Uterus (tissue), 4 donors: Measurements from ENCODE around the gene KRT24. TPM values are rescaled to one million over a fixed set of nuclear protein-coding genes. Genes with fewer than 3 reads are reported as not detected.
"Not testable (repeated sequence)": the region's sequence is repeated elsewhere in the genome, so short reads cannot be mapped to it uniquely, and the experiment has no call there.

Source experiments
- DNase-seq, 2 donors: peaks; one replicate each; pipeline ENCODE4 v3.0.0-alpha.2; 2019 to 2020
- H3K27ac ChIP-seq, 2 donors: fragments of 200-600 bp; sonication (generic); 1 replicate in 1 of 2; 2 replicates in 1 of 2; pipeline ENCODE4 v1.5.1; 2016 to 2018
- H3K27me3 ChIP-seq, 2 donors: fragments of 200-600 bp; sonication (generic); one replicate each; pipeline ENCODE4 v1.5.1; 2018 to 2019; ENCODE audit warnings: control low read depth in 1 of 2
- H3K36me3 ChIP-seq, 2 donors: fragments of 200-600 bp; sonication (generic); one replicate each; pipeline ENCODE4 v1.5.1; 2019; ENCODE audit warnings: control low read depth in 1 of 2
- H3K4me1 ChIP-seq, 2 donors: fragments of 200-600 bp; sonication (generic); one replicate each; pipeline ENCODE4 v1.5.1; 2018 to 2019; ENCODE audit warnings: control low read depth in 1 of 2
- H3K4me3 ChIP-seq, 2 donors: fragments of 200-600 bp; sonication (generic); 1 replicate in 1 of 2; 2 replicates in 1 of 2; pipeline ENCODE4 v1.5.1; 2018 to 2019; ENCODE audit warnings: mild to moderate bottlenecking in 1 of 2
- H3K9me3 ChIP-seq, 2 donors: fragments of 200-600 bp; sonication (generic); one replicate each; pipeline ENCODE4 v1.5.1; 2019; ENCODE audit warnings: control low read depth in 1 of 2
- POLR2A ChIP-seq, 2 donors: fragments of 450-650 bp; IDR thresholded peaks; one replicate each; pipeline ENCODE4 v1.6.1; 2016; ENCODE audit warnings: antibody characterized with exemption in 2 of 2, mild to moderate bottlenecking in 1 of 2, moderate library complexity in 1 of 2
- intact Hi-C: fragments of 100-400 bp; cut with DNase I; formaldehyde crosslinking; loops from one replicate; pipeline ENCODE4 v1.15.1; 2023; ENCODE audit warnings: low total_unique reads
- total RNA-seq, 4 donors: library from RNA; depleted of rRNA in 3 of 4; stranded (reverse); fragments of >200 nt in 3 of 4; gene quantifications; one replicate each; pipeline versions ENCODE4 v1.1.0 to v1.2.4, GENCODE V29; 2014 to 2023
- TF ChIP-seq, protein P1 (sequence below), 4 experiments: fragments of 200-600 bp in 2 of 4; fragments of 450-650 bp in 2 of 4; sonication (generic) in 2 of 4; IDR thresholded peaks; one replicate each; pipeline ENCODE4 v1.5.1; 2016 to 2019; ENCODE audit warnings: antibody characterized with exemption in 4 of 4, mild to moderate bottlenecking in 2 of 4, moderate library complexity in 1 of 4
- donor health status: DM: yes; HTN: yes; CAD: no.

The KRT24 gene
- not detected for total RNA-seq

DNA sequence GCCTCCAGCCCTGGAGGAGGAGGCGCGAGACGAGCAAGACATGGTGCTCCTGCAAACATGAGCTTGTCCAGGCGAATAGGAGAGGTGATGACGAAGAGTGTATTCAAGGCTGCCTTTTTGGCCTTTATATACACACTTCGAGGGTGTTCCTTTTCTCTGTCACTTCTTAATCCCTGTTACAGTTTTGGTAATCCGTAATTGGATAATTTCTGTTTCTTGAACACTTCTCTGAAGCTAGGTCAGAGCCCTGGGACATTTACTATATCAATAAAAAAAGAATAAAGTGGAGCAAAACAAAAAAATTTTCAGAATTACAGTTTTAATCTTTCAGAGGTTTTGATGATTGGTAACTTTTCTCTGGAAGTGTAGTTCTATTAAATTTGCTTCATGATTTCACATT lies at the start of gene KRT24:
Gene KRT24 (minus strand): TSS at position 101 of the 400 bp plus-strand sequence. CDS start 59 bp downstream, at position 42.
- Histone ChIP-seq H3K27ac (no peak within 1 kb of the TSS), H3K9me3 (no peaks in the 10 kb centered on the region), H3K27me3 (no peaks in the 10 kb centered on the region), H3K36me3 (no peaks in the 10 kb centered on the region), H3K4me1 (no peaks in the 10 kb centered on the region), H3K4me3 (no peak within 1 kb of the TSS)
- intact Hi-C loops: no loop called here
- no peak for DNase-seq
- TF ChIP-seq POLR2A (IDR thresholded peaks at IDR 0.05): no peak
- TF ChIP-seq, protein P1, sequence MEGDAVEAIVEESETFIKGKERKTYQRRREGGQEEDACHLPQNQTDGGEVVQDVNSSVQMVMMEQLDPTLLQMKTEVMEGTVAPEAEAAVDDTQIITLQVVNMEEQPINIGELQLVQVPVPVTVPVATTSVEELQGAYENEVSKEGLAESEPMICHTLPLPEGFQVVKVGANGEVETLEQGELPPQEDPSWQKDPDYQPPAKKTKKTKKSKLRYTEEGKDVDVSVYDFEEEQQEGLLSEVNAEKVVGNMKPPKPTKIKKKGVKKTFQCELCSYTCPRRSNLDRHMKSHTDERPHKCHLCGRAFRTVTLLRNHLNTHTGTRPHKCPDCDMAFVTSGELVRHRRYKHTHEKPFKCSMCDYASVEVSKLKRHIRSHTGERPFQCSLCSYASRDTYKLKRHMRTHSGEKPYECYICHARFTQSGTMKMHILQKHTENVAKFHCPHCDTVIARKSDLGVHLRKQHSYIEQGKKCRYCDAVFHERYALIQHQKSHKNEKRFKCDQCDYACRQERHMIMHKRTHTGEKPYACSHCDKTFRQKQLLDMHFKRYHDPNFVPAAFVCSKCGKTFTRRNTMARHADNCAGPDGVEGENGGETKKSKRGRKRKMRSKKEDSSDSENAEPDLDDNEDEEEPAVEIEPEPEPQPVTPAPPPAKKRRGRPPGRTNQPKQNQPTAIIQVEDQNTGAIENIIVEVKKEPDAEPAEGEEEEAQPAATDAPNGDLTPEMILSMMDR (IDR thresholded peaks at IDR 0.05): no peak

DNA sequence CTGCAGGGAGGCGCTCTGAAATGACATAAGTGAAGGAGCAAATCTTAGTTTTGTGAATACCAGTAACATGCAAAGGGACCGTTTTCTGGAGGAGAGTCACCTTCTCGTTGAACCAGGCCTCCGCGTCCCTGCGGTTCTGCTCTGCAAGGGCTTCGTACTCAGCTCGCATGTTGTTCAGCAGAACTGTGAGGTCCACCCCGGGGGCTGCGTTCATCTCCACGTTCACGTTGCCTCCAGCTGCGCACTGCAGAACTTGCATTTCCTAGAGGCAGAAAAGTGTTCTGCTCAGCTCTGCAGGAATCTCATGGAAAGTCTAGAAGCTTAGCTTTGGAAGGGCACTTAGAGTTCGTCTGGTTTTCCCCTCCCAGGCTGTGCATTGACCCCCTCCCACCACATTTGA lies 47.5 kb upstream of the KRT24 start:
- H3K27me3 ChIP-seq: no peaks in the 10 kb centered on the region
- TF ChIP-seq POLR2A (IDR thresholded peaks at IDR 0.05): no peak
- TF ChIP-seq, protein P1 (IDR thresholded peaks at IDR 0.05): no peak
- H3K36me3 ChIP-seq: no peaks in the 10 kb centered on the region
- H3K4me1 ChIP-seq: no peaks in the 10 kb centered on the region
- intact Hi-C loops: no loop called here
- no peak overlapping the region for H3K27ac ChIP-seq
- no peak overlapping the region for H3K4me3 ChIP-seq
- H3K9me3 ChIP-seq: no peaks in the 10 kb centered on the region
- DNase-seq: no peak

DNA sequence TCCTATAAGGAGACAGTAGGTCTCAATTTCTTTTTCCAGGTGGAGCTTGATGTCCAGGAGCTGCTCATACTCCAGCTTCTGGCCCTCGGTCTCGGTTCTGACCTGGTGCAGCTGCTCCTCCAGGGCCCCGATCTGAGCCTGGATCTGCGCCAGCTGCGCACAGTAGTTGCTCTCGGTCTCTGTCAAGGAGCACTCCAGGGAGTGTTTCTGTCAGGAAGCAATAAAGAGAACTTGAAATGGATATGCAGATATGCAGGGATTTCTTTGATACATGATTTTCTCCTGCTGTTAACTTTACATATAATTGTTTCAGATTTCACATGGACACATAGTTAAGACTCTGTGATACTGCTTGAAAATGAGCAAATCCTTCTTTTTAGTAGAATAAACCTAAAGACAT lies 46.8 kb upstream of the KRT24 start:
- no peak overlapping the region for H3K27ac ChIP-seq
- H3K4me3 ChIP-seq: no peak overlapping the region
- intact Hi-C loops: no loop called here
- H3K27me3 ChIP-seq: no peaks in the 10 kb centered on the region
- H3K4me1 ChIP-seq: no peaks in the 10 kb centered on the region
- no peaks in the 10 kb centered on the region for H3K9me3 ChIP-seq
- H3K36me3 ChIP-seq: no peaks in the 10 kb centered on the region
- no peak for TF ChIP-seq POLR2A (IDR thresholded peaks at IDR 0.05)
- DNase-seq: no peak

DNA sequence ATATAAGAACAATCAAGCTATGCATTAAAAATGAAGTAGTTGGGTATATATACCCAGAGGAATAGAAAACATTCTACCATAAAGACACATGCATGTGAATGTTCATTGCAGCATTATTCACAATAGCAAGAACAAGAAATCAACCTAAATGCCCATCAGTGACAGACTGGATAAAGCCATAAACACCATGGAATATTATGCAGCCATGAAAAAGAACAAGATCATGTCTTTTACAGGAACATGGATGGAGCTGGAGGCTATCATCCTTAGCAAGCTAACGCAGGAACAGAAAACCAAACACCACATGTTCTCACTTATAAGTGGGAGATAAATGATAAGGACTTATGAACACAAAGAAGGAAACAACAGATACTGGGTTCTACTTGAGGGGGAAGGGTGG lies 45.1 kb upstream of the KRT24 start:
- H3K36me3 ChIP-seq, H3K9me3 ChIP-seq, H3K27me3 ChIP-seq, H3K4me1 ChIP-seq, H3K27ac ChIP-seq, DNase-seq, intact Hi-C loops, H3K4me3 ChIP-seq: not testable (repeated sequence)

DNA sequence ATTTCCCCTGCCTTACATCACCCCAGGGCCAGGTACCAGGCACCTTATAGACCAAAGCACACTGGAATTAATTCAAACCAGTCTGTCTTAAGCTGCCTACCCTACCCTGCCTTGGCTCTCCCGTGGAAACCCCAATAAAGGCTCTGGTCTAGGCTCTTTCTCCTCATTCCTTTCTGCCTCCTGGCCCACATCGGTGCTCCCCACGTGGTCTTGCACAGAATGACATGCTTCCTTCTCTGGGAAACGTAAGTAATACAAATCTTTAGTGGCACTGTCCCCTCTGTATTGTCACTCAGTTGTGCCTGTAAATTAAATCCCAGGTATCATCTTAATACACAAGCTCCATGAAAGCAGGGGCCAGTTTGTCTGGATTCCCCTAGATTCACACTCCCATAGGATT lies 35.0 kb upstream of the KRT24 start:
- Histone ChIP-seq H3K36me3 (no peaks in the 10 kb centered on the region), H3K4me3 (no peak overlapping the region), H3K4me1 (no peaks in the 10 kb centered on the region), H3K27me3 (no peaks in the 10 kb centered on the region), H3K9me3 (peaks cover 0 to 7% of the 10 kb centered on the region in 2 donors), H3K27ac (no peak overlapping the region)
- DNase-seq: no peak
- intact Hi-C loops: no loop called here
- TF ChIP-seq, protein P1 (IDR thresholded peaks at IDR 0.05): no peak
- no peak for TF ChIP-seq POLR2A (IDR thresholded peaks at IDR 0.05)

DNA sequence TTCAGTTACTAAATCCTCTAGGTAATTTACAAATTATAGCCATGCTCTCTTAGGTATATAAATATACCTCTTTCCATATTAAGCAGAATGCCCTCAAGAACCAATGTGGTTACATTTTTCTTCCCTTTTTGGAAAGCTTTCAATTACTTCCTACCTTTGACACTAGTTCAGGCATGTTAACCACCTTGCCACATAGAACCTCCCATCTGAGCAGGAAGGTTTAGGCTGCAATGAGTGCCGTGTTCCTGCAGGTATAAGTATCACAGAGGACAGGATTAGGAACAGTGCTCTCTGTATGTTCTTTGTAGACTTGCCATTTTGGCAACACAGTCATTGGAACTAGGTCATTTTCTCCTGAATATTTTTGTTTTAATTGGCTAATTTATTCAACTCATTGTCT lies 31.5 kb upstream of the KRT24 start:
- Histone ChIP-seq H3K27ac (no peak overlapping the region), H3K4me1 (no peaks in the 10 kb centered on the region), H3K9me3 (no peaks in the 10 kb centered on the region), H3K36me3 (no peaks in the 10 kb centered on the region), H3K27me3 (no peaks in the 10 kb centered on the region), H3K4me3 (no peak overlapping the region)
- TF ChIP-seq POLR2A (IDR thresholded peaks at IDR 0.05): no peak
- TF ChIP-seq, protein P1 (IDR thresholded peaks at IDR 0.05): no peak
- no peak for DNase-seq
- intact Hi-C loops: no loop called here
